B cell (primary cell): Measurements from ENCODE around the gene REEP5. TPM values are rescaled to one million over a fixed set of nuclear protein-coding genes. Genes with fewer than 3 reads are reported as not detected.

ENCODE experiments used
- ATAC-seq: fragments of 200-7000 bp; cut with Tn5 transposase; one replicate; pipeline ENCODE4 v1.10.0; 2021; ENCODE audit warnings: low read depth, mild to moderate bottlenecking, moderate number of reproducible peaks, moderate library complexity
- CTCF ChIA-PET: fragments of 350-600 bp; sonication (Branson Sonifier 250); formaldehyde crosslinking; loops from one replicate; lab custom pipeline; 2021; ENCODE audit warnings: antibody characterized with exemption, inconsistent platforms; lab: Charles Lee
- POLR2A ChIA-PET: fragments of 350-600 bp; sonication (Branson Sonifier 250); formaldehyde crosslinking; loops from one replicate; lab custom pipeline; 2021; ENCODE audit warnings: antibody characterized with exemption; lab: Charles Lee
- DNase-seq: peaks from one replicate; pipeline ENCODE4 v3.0.0; 2013
- H2AFZ ChIP-seq: 2 replicates; pipeline ENCODE4 v1.6.1; 2012; ENCODE audit warnings: mild to moderate bottlenecking, low read depth, low read length; ENCODE audit not compliant: insufficient read depth, poor library complexity, severe bottlenecking
- H3K27ac ChIP-seq, 2 donors: 1 replicate in 1 of 2; 2 replicates in 1 of 2; pipeline ENCODE4 v1.5.1; 2012 to 2013; ENCODE audit warnings: low read length in 2 of 2, mild to moderate bottlenecking in 2 of 2, moderate library complexity in 1 of 2
- H3K27me3 ChIP-seq, 4 experiments: fragments of 200-600 bp in 1 of 4; sonication (generic) in 1 of 4; replicated peaks in 1 of 4; 1 replicate in 2 of 4; 2 replicates in 2 of 4; pipeline versions ENCODE4 v1.6.1 to v1.7.0; 2013 to 2016; ENCODE audit warnings: low read length in 3 of 4, mild to moderate bottlenecking in 2 of 4, mixed read lengths in 1 of 4, moderate library complexity in 1 of 4; ENCODE audit not compliant: insufficient read depth in 4 of 4, control insufficient read depth in 3 of 4; ENCODE audit errors: control extremely low read depth in 1 of 4
- H3K36me3 ChIP-seq, 2 experiments: replicated peaks in 1 of 2; 1 replicate in 1 of 2; 2 replicates in 1 of 2; pipeline versions ENCODE4 v1.6.1 to v1.7.1; 2013; ENCODE audit warnings: low read length in 1 of 2; ENCODE audit not compliant: insufficient read depth in 2 of 2, control insufficient read depth in 1 of 2; ENCODE audit errors: control extremely low read depth in 1 of 2, extremely low read depth in 1 of 2
- H3K4me1 ChIP-seq, 2 donors: fragments of 200-600 bp in 1 of 2; sonication (generic) in 1 of 2; 1 replicate in 1 of 2; 2 replicates in 1 of 2; pipeline versions ENCODE4 v1.5.1 to v1.6.1; 2013 to 2017; ENCODE audit warnings: low read length in 2 of 2; ENCODE audit not compliant: control insufficient read depth in 2 of 2, insufficient read depth in 2 of 2
- H3K4me2 ChIP-seq: replicated peaks from 2 replicates; pipeline ENCODE3; 2012; ENCODE audit warnings: mild to moderate bottlenecking, low read depth, low read length; ENCODE audit not compliant: poor library complexity, severe bottlenecking
- H3K4me3 ChIP-seq, 5 experiments: fragments of 200-600 bp in 1 of 5; sonication (generic) in 1 of 5; 1 replicate in 3 of 5; 2 replicates in 2 of 5; pipeline versions ENCODE4 v1.5.1 to v1.7.0; 2011 to 2016; ENCODE audit warnings: low read length in 4 of 5, mild to moderate bottlenecking in 4 of 5, low read depth in 2 of 5, control low read depth in 1 of 5, moderate library complexity in 1 of 5; ENCODE audit not compliant: insufficient read depth in 1 of 5; ENCODE audit errors: control extremely low read depth in 1 of 5, extremely low read depth in 1 of 5
- H3K79me2 ChIP-seq: fragments of 200-600 bp; sonication (generic); one replicate; pipeline ENCODE4 v1.6.0; 2016; ENCODE audit warnings: low read length; ENCODE audit not compliant: control insufficient read depth, insufficient read depth
- H3K9ac ChIP-seq: fragments of 200-600 bp; sonication (generic); 2 replicates; pipeline ENCODE4 v1.6.1; 2017; ENCODE audit warnings: mild to moderate bottlenecking, low read length, moderate library complexity
- H3K9me3 ChIP-seq, 3 donors: one replicate each; pipeline versions ENCODE4 v1.6.1 to v1.7.1; 2013; ENCODE audit warnings: low read length in 2 of 3; ENCODE audit not compliant: control insufficient read depth in 2 of 3, insufficient read depth in 1 of 3; ENCODE audit errors: control extremely low read depth in 1 of 3
- H4K20me1 ChIP-seq: 2 replicates; pipeline ENCODE4 v1.6.0; 2012; ENCODE audit warnings: mild to moderate bottlenecking, low read length; ENCODE audit not compliant: insufficient read depth, control insufficient read depth, poor library complexity, severe bottlenecking
- H3K27ac Mint-ChIP-seq: one replicate; pipeline ENCODE4 v1.8.0; 2021; ENCODE audit warnings: mixed read lengths
- H3K27me3 Mint-ChIP-seq: one replicate; pipeline ENCODE4 v1.8.0; 2021; ENCODE audit warnings: mixed read lengths
- H3K4me1 Mint-ChIP-seq: one replicate; pipeline ENCODE4 v1.8.0; 2021; ENCODE audit warnings: mixed read lengths
- H3K4me3 Mint-ChIP-seq: one replicate; pipeline ENCODE4 v1.8.0; 2021; ENCODE audit warnings: mixed read lengths
- H3K9me3 Mint-ChIP-seq: one replicate; pipeline ENCODE4 v1.8.0; 2022; ENCODE audit warnings: mixed read lengths; ENCODE audit not compliant: insufficient read depth
- CTCF ChIP-seq: fragments of 200-600 bp; IDR thresholded peaks from one replicate; pipeline ENCODE4 v1.8.0; 2022; ENCODE audit warnings: antibody characterized with exemption, mild to moderate bottlenecking
- EZH2 ChIP-seq: IDR thresholded peaks from 2 replicates; pipeline ENCODE4 v1.6.1; 2012; ENCODE audit warnings: borderline replicate concordance, low read depth, mild to moderate bottlenecking, moderate library complexity, low read length; ENCODE audit not compliant: insufficient read depth, poor library complexity, severe bottlenecking
- WGBS: methylation state at CpG from one replicate; pipeline ENCODE4 v1.1.5; 2013; ENCODE audit warnings: missing lambda C conversion rate; ENCODE audit not compliant: insufficient coverage; 5-methylcytosine and 5-hydroxymethylcytosine counted together
- intact Hi-C: fragments of 100-400 bp; cut with micrococcal nuclease; formaldehyde crosslinking; loops from one replicate; pipeline ENCODE4 v1.10.0; 2022
- polyA plus RNA-seq: library from polyadenylated mRNA; depleted of rRNA; stranded (reverse); fragments of >200 nt; gene quantifications from 2 replicates; pipeline ENCODE4 v1.2.3, GENCODE V29; 2012
- total RNA-seq, 2 donors: library from RNA; stranded (reverse); fragments of 120-200 nt in 1 of 2; gene quantifications; 1 replicate in 1 of 2; 2 replicates in 1 of 2; pipeline versions ENCODE4 v1.2.3 to v1.2.4, GENCODE V29; 2013 to 2022

The REEP5 gene
- total and polyA plus RNA-seq, 2 donors (not counting 1 experiment from before 2014, with no cell fraction given): 39.2 to 55.9 TPM

GRCh38 chr5:112908854-112909253, 13.2 kb downstream of the REEP5 start:
- Histone ChIP-seq H3K4me3 (no peak overlapping the region), H3K27me3 (no peaks in the 10 kb centered on the region), H3K36me3 (peaks cover 4 to 37% of the 10 kb centered on the region in 2 experiments), H2AFZ (no peak overlapping the region), H3K4me1 (peaks cover 14 to 16% of the 10 kb centered on the region in 2 donors), H3K9me3 (no peaks in the 10 kb centered on the region), H3K27ac (no peak overlapping the region), H4K20me1 (peaks cover 47% of the 10 kb centered on the region), H3K9ac (no peak overlapping the region), H3K4me2 (no peak overlapping the region), H3K79me2 (peaks cover 91% of the 10 kb centered on the region)
- H3K27me3 Mint-ChIP-seq: no peaks in the 10 kb centered on the region
- H3K27ac Mint-ChIP-seq: no peak overlapping the region
- no peak for ATAC-seq
- no peak for DNase-seq
- H3K4me3 Mint-ChIP-seq: no peak overlapping the region
- ChIA-PET POLR2A (no interaction called here), CTCF (no interaction called here)
- TF ChIP-seq EZH2 (no peak), CTCF (no peak)
- H3K4me1 Mint-ChIP-seq: peaks cover 34% of the 10 kb centered on the region
- no peaks in the 10 kb centered on the region for H3K9me3 Mint-ChIP-seq
- intact Hi-C loops: loop anchor here (5.0 kb wide), 1 partner anchor 53 kb away; no protein-coding TSS in a partner anchor

- H3K4me3 ChIP-seq: no peak overlapping the region
- H4K20me1 ChIP-seq: peaks cover 52% of the 10 kb centered on the region
- H3K9ac ChIP-seq: no peak overlapping the region
- TF ChIP-seq CTCF (no peak), EZH2 (no peak)
- ChIA-PET CTCF (interaction anchor here (0.8 to 1.6 kb wide), 2 partner anchors 14 to 59 kb away, joined by 4 to 8 read pairs; partner anchors contain the start of gene REEP5), POLR2A (no interaction called here)
- H3K9me3 Mint-ChIP-seq: no peaks in the 10 kb centered on the region
- peaks cover 91% of the 10 kb centered on the region for H3K79me2 ChIP-seq
- DNase-seq (no peak), ATAC-seq (no peak)
- H3K9me3 ChIP-seq: no peaks in the 10 kb centered on the region
- H3K4me3 Mint-ChIP-seq: no peak overlapping the region
- H3K4me1 Mint-ChIP-seq: peaks cover 32% of the 10 kb centered on the region
- intact Hi-C loops: loop anchor here (5.0 kb wide), 1 partner anchor 55 kb away; no protein-coding TSS in a partner anchor
- H3K4me1 ChIP-seq: peaks cover 14 to 16% of the 10 kb centered on the region in 2 donors
- H3K27me3 ChIP-seq: no peaks in the 10 kb centered on the region
- 92% methylated on average over 2 of the region's 4 CpGs for WGBS
- no peak overlapping the region for H3K4me2 ChIP-seq
- H3K27me3 Mint-ChIP-seq: no peaks in the 10 kb centered on the region
- H3K27ac ChIP-seq: peak overlapping the region in 1 of 2 donors; percentile 27
- peaks cover 5 to 46% of the 10 kb centered on the region in 2 experiments for H3K36me3 ChIP-seq
- H3K27ac Mint-ChIP-seq: peak overlapping the region; percentile 27
- H2AFZ ChIP-seq: no peak overlapping the region
These were observed 14.8 kb downstream of the REEP5 start for GRCh38 chr5:112907166-112907631.
